ENCODE data around the gene SLC34A3.

The SLC34A3 gene

DNA sequence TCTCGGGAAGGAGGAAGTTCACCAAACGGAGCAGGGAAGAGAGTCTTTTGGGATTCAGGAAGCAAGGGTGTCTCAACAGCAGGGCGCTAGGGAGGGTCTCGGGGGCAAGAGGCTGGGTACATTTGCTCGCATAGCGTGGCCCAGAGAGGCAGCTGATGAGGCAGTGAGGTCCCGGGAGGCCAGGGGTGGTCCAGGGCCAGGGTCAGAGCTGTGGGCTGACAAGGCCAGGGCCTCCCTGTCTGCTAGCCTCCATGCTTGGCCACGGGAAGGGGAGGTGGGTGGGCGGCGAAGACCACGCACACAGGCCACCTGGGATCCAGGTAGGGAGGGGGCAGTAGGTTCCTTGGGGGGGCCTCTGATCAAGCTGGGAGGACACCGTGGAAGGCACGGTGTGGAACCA, 19.2 kb upstream of the SLC34A3 start:
- H3K27ac ChIP-seq (ENCODE audit: low read depth, low read length): no peak overlapping the region

DNA sequence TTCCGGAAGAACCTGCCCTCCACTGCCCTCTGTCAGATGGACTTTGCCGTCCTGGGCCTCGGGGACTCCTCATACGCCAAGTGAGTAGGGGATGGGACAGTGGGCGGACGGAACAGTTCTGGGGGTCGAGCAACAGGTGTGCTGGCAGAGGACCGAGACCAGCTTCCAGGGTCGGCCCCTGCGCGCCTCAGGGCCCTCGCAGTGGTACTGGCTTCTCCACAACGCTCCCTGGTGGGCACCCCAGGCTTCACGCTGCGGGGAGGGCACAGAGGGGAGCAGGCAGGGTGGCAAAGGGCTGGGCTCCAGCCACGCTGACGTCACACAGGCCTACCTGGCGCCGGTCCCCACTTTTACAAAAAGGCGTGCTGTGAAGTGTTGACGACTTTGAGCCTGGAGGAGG, 18.2 kb upstream of the SLC34A3 start:
- Histone ChIP-seq H3K27me3 (ENCODE audit: control insufficient read depth, insufficient read depth, low read length) (no peaks in the 10 kb centered on the region), H3K4me3 (ENCODE audit: low read depth, low read length) (no peak overlapping the region), H3K9ac (ENCODE audit: low read depth, low read length) (no peak overlapping the region), H3K36me3 (ENCODE audit: control insufficient read depth, insufficient read depth, low read length) (peaks cover 50% of the 10 kb centered on the region), H3K9me3 (ENCODE audit: control insufficient read depth, insufficient read depth, low read length) (no peaks in the 10 kb centered on the region), H3K4me1 (ENCODE audit: control insufficient read depth, insufficient read depth, low read length) (no peaks in the 10 kb centered on the region), H3K27ac (ENCODE audit: low read depth, low read length) (no peak overlapping the region)

More for the DNA sequence above, 19.2 kb upstream of the SLC34A3 start:
- no peak overlapping the region for H3K4me3 ChIP-seq (ENCODE audit: low read depth, low read length)
- H3K9me3 ChIP-seq (ENCODE audit: control insufficient read depth, insufficient read depth, low read length): no peaks in the 10 kb centered on the region
- H3K27me3 ChIP-seq (ENCODE audit: control insufficient read depth, insufficient read depth, low read length): no peaks in the 10 kb centered on the region
- H3K9ac ChIP-seq (ENCODE audit: low read depth, low read length): no peak overlapping the region
- H3K36me3 ChIP-seq (ENCODE audit: control insufficient read depth, insufficient read depth, low read length): peaks cover 51% of the 10 kb centered on the region
- no peaks in the 10 kb centered on the region for H3K4me1 ChIP-seq (ENCODE audit: control insufficient read depth, insufficient read depth, low read length)

DNA sequence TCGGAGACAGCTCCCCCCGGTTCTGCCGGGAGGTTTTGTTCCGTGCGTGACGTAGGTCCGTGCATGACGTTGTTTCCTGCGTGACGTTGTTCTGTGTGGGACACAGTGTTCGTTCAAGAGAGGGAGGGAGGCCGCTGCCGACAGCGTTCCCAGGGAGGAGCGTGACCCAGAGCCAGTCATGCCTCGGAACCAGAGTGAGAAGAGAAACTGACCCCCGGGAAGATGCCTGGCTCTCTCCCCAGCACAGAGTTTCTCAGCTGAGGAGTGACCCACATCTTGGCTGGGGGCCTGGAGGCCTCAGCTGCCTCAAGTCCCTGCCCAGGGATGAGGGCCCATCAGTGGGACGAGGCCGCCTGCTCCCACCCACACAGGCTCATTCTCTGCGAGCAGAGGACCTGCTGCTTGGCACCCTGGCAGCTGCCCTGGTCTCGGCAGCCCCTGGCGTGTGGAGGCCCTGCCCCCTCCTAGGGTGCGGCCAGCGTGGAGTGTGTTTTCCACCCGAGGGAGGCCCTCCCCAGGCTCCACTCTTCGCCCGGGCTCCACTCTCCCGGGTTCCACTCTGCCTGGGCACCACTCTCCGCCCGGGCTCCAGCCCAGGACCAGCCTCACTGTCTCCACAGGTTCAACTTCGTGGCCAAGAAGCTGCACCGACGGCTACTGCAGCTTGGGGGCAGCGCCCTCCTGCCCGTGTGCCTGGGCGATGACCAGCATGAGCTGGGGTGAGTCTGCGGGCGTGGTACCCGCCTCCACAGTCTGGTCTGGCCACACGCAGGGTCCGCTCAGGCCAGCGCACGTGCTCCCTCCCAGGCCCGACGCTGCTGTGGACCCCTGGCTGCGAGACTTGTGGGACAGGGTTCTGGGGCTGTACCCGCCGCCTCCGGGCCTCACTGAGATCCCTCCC, 17.3 kb upstream of the SLC34A3 start:
- no peak overlapping the region for H3K27ac ChIP-seq (ENCODE audit: low read depth, low read length)
- peaks cover 47% of the 10 kb centered on the region for H3K36me3 ChIP-seq (ENCODE audit: control insufficient read depth, insufficient read depth, low read length)
- H3K9me3 ChIP-seq (ENCODE audit: control insufficient read depth, insufficient read depth, low read length): no peaks in the 10 kb centered on the region
- H3K4me3 ChIP-seq (ENCODE audit: low read depth, low read length): no peak overlapping the region
- H3K4me1 ChIP-seq (ENCODE audit: control insufficient read depth, insufficient read depth, low read length): no peaks in the 10 kb centered on the region
- H3K27me3 ChIP-seq (ENCODE audit: control insufficient read depth, insufficient read depth, low read length): no peaks in the 10 kb centered on the region
- H3K9ac ChIP-seq (ENCODE audit: low read depth, low read length): no peak overlapping the region

- H3K4me3 ChIP-seq (ENCODE audit: low read depth, low read length): no peak overlapping the region
- H3K27ac ChIP-seq (ENCODE audit: low read depth, low read length): no peak overlapping the region
- no peaks in the 10 kb centered on the region for H3K9me3 ChIP-seq (ENCODE audit: control insufficient read depth, insufficient read depth, low read length)
- H3K4me1 ChIP-seq (ENCODE audit: control insufficient read depth, insufficient read depth, low read length): no peaks in the 10 kb centered on the region
- peaks cover 40% of the 10 kb centered on the region for H3K36me3 ChIP-seq (ENCODE audit: control insufficient read depth, insufficient read depth, low read length)
- no peak overlapping the region for H3K9ac ChIP-seq (ENCODE audit: low read depth, low read length)
- no peaks in the 10 kb centered on the region for H3K27me3 ChIP-seq (ENCODE audit: control insufficient read depth, insufficient read depth, low read length)
Measured at GRCh38 chr9:137214620-137215019, 16.1 kb upstream of the SLC34A3 start.

DNA sequence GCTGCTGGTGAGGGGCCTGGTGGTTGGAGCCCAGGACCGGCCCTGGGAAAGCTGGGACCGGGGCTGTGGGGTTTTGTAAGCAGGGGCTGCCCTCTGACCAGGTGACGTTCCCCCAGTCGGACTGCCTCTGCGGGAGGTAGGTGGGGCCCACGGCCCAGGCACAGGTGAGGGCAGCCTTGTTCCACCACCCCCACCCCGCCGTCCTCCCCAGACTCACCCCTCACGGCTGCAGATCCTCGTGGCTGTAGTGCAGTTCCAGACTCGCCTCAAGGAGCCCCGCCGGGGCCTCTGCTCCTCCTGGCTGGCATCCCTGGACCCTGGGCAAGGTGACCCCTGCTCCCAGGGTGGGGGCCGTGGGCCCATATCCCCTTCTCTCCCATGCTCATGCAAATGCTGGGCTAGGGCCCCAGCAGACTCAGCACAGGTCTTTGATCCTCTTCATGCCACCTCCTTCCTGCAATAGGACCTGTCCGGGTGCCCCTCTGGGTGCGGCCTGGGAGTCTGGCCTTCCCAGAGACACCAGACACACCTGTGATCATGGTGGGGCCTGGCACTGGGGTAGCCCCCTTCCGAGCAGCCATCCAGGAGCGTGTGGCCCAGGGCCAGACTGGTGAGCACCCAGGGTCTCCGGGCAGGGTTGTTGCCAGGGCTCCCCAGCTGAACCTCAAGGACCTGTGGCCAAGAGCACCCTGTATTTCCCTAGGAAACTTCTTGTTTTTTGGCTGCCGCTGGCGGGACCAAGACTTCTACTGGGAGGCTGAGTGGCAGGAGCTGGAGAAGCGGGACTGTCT, 15.3 kb upstream of the SLC34A3 start:
- Histone ChIP-seq H3K4me1 (ENCODE audit: control insufficient read depth, insufficient read depth, low read length) (no peaks in the 10 kb centered on the region), H3K4me3 (ENCODE audit: low read depth, low read length) (no peak overlapping the region), H3K36me3 (ENCODE audit: control insufficient read depth, insufficient read depth, low read length) (peaks cover 36% of the 10 kb centered on the region), H3K9ac (ENCODE audit: low read depth, low read length) (no peak overlapping the region), H3K27me3 (ENCODE audit: control insufficient read depth, insufficient read depth, low read length) (no peaks in the 10 kb centered on the region), H3K9me3 (ENCODE audit: control insufficient read depth, insufficient read depth, low read length) (no peaks in the 10 kb centered on the region), H3K27ac (ENCODE audit: low read depth, low read length) (no peak overlapping the region)

GRCh38 chr9:137216188-137216965, 14.3 kb upstream of the SLC34A3 start:
- H3K9ac ChIP-seq (ENCODE audit: low read depth, low read length): no peak overlapping the region
- H3K9me3 ChIP-seq (ENCODE audit: control insufficient read depth, insufficient read depth, low read length): no peaks in the 10 kb centered on the region
- H3K36me3 ChIP-seq (ENCODE audit: control insufficient read depth, insufficient read depth, low read length): peaks cover 34% of the 10 kb centered on the region
- H3K27ac ChIP-seq (ENCODE audit: low read depth, low read length): no peak overlapping the region
- H3K4me3 ChIP-seq (ENCODE audit: low read depth, low read length): no peak overlapping the region
- H3K4me1 ChIP-seq (ENCODE audit: control insufficient read depth, insufficient read depth, low read length): no peaks in the 10 kb centered on the region
- no peaks in the 10 kb centered on the region for H3K27me3 ChIP-seq (ENCODE audit: control insufficient read depth, insufficient read depth, low read length)

DNA sequence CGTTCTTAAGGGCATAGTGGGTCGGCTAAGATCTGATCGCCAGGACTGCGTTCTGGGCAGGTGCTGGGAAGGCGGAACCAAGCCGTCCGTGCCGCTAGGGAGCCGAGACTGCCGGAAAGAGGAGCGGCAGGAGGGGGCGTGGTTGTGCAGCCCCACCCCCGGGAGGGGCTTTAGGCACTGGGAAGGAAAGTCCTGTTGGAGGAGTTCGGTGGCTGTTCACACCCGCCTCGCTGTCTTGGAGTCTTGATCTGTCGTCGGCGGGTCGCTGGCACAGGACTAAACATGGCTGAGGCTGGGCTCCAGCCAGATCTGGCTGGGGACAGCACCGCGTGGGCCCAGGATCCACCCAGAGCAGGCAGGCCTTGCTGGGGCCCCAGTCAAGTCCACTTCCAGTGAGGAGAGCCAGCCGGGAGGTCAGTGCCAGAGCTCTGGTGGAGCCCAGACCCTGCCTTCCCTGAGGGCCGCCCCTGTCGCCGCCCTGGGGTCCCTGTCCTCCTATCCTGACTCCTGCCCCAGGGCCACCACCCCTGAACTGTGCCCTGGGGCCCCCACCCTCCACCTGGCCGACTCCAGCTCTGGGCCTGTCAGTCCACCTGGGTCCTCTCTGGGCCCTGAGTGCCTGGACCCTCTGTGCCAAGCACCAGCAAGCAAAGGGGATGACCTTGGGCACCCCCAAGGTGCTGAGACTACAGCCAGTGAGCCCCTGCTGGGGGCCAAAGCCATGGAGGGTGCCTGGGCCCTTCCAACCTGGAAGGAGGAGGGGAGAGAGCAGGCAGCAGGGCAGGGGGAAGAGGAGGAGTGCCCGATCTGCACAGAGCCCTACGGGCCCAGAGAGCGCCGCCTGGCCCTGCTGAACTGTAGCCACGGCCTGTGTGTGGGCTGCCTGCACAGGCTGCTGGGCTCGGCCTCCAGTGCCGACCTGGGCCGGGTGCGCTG, 13.2 kb upstream of the SLC34A3 start:
- H3K9me3 ChIP-seq (ENCODE audit: control insufficient read depth, insufficient read depth, low read length): no peaks in the 10 kb centered on the region
- H3K4me1 ChIP-seq (ENCODE audit: control insufficient read depth, insufficient read depth, low read length): no peaks in the 10 kb centered on the region
- H3K36me3 ChIP-seq (ENCODE audit: control insufficient read depth, insufficient read depth, low read length): peaks cover 34% of the 10 kb centered on the region
- H3K27me3 ChIP-seq (ENCODE audit: control insufficient read depth, insufficient read depth, low read length): peaks cover under 1% of the 10 kb centered on the region; the same call in 1 of the 2 replicates
- no peak overlapping the region for H3K9ac ChIP-seq (ENCODE audit: low read depth, low read length)
- no peak overlapping the region for H3K4me3 ChIP-seq (ENCODE audit: low read depth, low read length)
- no peak overlapping the region for H3K27ac ChIP-seq (ENCODE audit: low read depth, low read length)

GRCh38 chr9:137218212-137218753, 12.4 kb upstream of the SLC34A3 start:
- H3K9me3 ChIP-seq (ENCODE audit: control insufficient read depth, insufficient read depth, low read length): no peaks in the 10 kb centered on the region
- no peaks in the 10 kb centered on the region for H3K4me1 ChIP-seq (ENCODE audit: control insufficient read depth, insufficient read depth, low read length)
- peaks cover 5% of the 10 kb centered on the region for H3K27me3 ChIP-seq (ENCODE audit: control insufficient read depth, insufficient read depth, low read length)
- peaks cover 32% of the 10 kb centered on the region for H3K36me3 ChIP-seq (ENCODE audit: control insufficient read depth, insufficient read depth, low read length)
- peak overlapping the region; percentile 35 for H3K27ac ChIP-seq (ENCODE audit: low read depth, low read length)
- H3K4me3 ChIP-seq (ENCODE audit: low read depth, low read length): no peak overlapping the region
- no peak overlapping the region for H3K9ac ChIP-seq (ENCODE audit: low read depth, low read length)

DNA sequence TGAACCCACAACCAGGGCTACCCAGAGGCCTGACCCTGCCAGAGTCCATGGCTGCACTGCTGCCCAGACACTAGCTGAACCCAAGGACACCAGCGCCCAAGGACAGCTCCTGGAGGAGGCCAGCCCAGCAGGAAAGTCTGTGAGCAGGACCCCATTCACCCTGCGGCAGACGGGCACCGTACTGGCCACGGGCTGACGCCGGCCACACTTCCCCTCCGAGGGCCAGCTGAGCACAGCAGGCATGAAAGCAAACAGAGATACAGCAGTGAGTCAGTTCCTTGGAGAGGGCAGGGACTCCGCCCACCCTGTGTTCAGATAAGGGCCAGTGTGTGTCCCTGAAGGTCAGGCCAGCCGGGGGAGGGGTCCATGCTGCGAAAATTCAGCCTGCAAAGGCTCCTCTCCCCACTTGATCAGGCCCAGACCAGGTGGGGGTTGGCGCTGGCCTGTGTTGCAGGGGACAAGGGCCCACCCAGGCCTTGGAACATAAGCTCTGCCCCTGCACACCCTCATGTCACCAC, 11.9 kb upstream of the SLC34A3 start:
- Histone ChIP-seq H3K27ac (ENCODE audit: low read depth, low read length) (peak overlapping the region; percentile 35), H3K9me3 (ENCODE audit: control insufficient read depth, insufficient read depth, low read length) (no peaks in the 10 kb centered on the region)

More for the DNA sequence above, 11.9 kb upstream of the SLC34A3 start:
- no peak overlapping the region for H3K4me3 ChIP-seq (ENCODE audit: low read depth, low read length)
- peaks cover 26% of the 10 kb centered on the region for H3K36me3 ChIP-seq (ENCODE audit: control insufficient read depth, insufficient read depth, low read length)
- peaks cover 5% of the 10 kb centered on the region for H3K27me3 ChIP-seq (ENCODE audit: control insufficient read depth, insufficient read depth, low read length)
- no peaks in the 10 kb centered on the region for H3K4me1 ChIP-seq (ENCODE audit: control insufficient read depth, insufficient read depth, low read length)
- no peak overlapping the region for H3K9ac ChIP-seq (ENCODE audit: low read depth, low read length)
